K562 (cell line): ENCODE data around the gene TMPO. TPM values are rescaled to one million over a fixed set of nuclear protein-coding genes. Genes with fewer than 3 reads are reported as not detected.

Experiments
- BDP1 ChIP-seq: IDR thresholded peaks from 3 replicates; pipeline ENCODE4 v1.6.1; 2011; ENCODE audit not compliant: insufficient read length, insufficient read depth
- CBFA2T3 ChIP-seq: fragments of 450-650 bp; IDR thresholded peaks from 2 replicates; pipeline ENCODE4 v1.6.1; 2017
- E4F1 ChIP-seq: fragments of 250-450 bp; sonication (Bioruptor Pico); IDR thresholded peaks from 2 replicates; pipeline ENCODE4 v1.5.0; 2021; ENCODE audit warnings: mild to moderate bottlenecking, borderline replicate concordance
- FOXO4 ChIP-seq: fragments of 450-650 bp; formaldehyde crosslinking; IDR thresholded peaks from 2 replicates; pipeline ENCODE4 v1.4.0; 2020; ENCODE audit warnings: mild to moderate bottlenecking, moderate library complexity
- HIVEP1 ChIP-seq: fragments of 250-450 bp; sonication (Bioruptor Pico); IDR thresholded peaks from 2 replicates; pipeline ENCODE4 v1.4.0; 2020; ENCODE audit warnings: mild to moderate bottlenecking
- HNRNPLL ChIP-seq: fragments of 200-400 bp; formaldehyde crosslinking; IDR thresholded peaks from 2 replicates; pipeline ENCODE4 v1.6.1; 2017; ENCODE audit warnings: low read length, low read depth, mild to moderate bottlenecking; ENCODE audit not compliant: poor library complexity, severe bottlenecking
- MED1 ChIP-seq: sonication (generic); formaldehyde crosslinking; IDR thresholded peaks from 2 replicates; pipeline ENCODE4 v1.8.1; 2023; ENCODE audit warnings: missing genetic modification reagents, borderline replicate concordance
- MEF2D ChIP-seq: conservative IDR thresholded peaks from 2 replicates; pipeline ENCODE4 v1.6.1; 2016; ENCODE audit warnings: low read depth, missing genetic modification characterization, missing compliant biosample characterization
- MTA2 ChIP-seq: fragments of 450-650 bp; IDR thresholded peaks from 2 replicates; pipeline ENCODE4 v1.6.1; 2016; ENCODE audit warnings: low read depth
- OTX1 ChIP-seq: fragments of 450-650 bp; formaldehyde crosslinking; IDR thresholded peaks from 2 replicates; pipeline ENCODE4 v1.4.0; 2022; ENCODE audit warnings: mild to moderate bottlenecking
- PHB2 ChIP-seq: fragments of 450-650 bp; IDR thresholded peaks from 2 replicates; pipeline ENCODE4 v1.6.1; 2017; ENCODE audit warnings: low read depth
- PML ChIP-seq: IDR thresholded peaks from 2 replicates; pipeline ENCODE4 v1.6.1; 2012; ENCODE audit warnings: low read length, inconsistent platforms
- POLR2G ChIP-seq: fragments of 200-400 bp; formaldehyde crosslinking; IDR thresholded peaks from 2 replicates; pipeline ENCODE4 v1.6.1; 2017; ENCODE audit warnings: low read depth, mild to moderate bottlenecking, antibody characterized with exemption, low read length, moderate library complexity
- RNF2 ChIP-seq: sonication (generic); IDR thresholded peaks from 2 replicates; pipeline ENCODE4 v1.6.1; 2016
- TSHZ1 ChIP-seq: fragments of 250-450 bp; sonication (Bioruptor Pico); IDR thresholded peaks from 2 replicates; pipeline ENCODE4 v1.4.0; 2020; ENCODE audit warnings: mild to moderate bottlenecking, moderate library complexity
- ZBTB9 ChIP-seq: fragments of 450-650 bp; formaldehyde crosslinking; IDR thresholded peaks from 2 replicates; pipeline ENCODE4 v1.4.0; 2020; ENCODE audit warnings: mild to moderate bottlenecking, moderate library complexity
- ZKSCAN8 ChIP-seq: fragments of 200-800 bp; sonication (Bioruptor generic); IDR thresholded peaks from 2 replicates; pipeline ENCODE4 v1.6.1; 2016; ENCODE audit warnings: missing genetic modification characterization, missing compliant biosample characterization
- ZNF695 ChIP-seq: fragments of 450-650 bp; formaldehyde crosslinking; IDR thresholded peaks from 2 replicates; pipeline ENCODE4 v1.4.0; 2020; ENCODE audit warnings: mild to moderate bottlenecking, moderate library complexity
- ZNF740 ChIP-seq, 3 experiments: fragments of 200-800 bp in 1 of 3; sonication (Bioruptor generic) in 1 of 3; sonication (generic) in 1 of 3; formaldehyde crosslinking in 1 of 3; IDR thresholded peaks; 2 replicates each; pipeline versions ENCODE4 v1.6.1 to v1.8.0; 2016 to 2022; ENCODE audit warnings: mild to moderate bottlenecking in 2 of 3, missing compliant biosample characterization in 2 of 3, missing genetic modification characterization in 2 of 3, missing genetic modification reagents in 1 of 3
- polyA plus RNA-seq, 8 experiments: library from polyadenylated mRNA; depleted of rRNA in 4 of 8; stranded (reverse) in 5 of 8; unstranded in 3 of 8; fragments of >200 nt; fragmentation: Nextera tagmentation in 2 of 8; fragmentation: Illumina TruSeq in 1 of 8; extraction: Ambion mirVana in 2 of 8; extraction: Trizol in 1 of 8; gene quantifications; 2 replicates each; pipeline versions ENCODE4 v1.2.1 to v1.2.3, GENCODE V29; 2011 to 2014; ENCODE audit warnings: inconsistent platforms in 1 of 8, missing spikeins in 1 of 8
- total RNA-seq, 7 experiments: library from RNA; depleted of rRNA in 6 of 7; stranded (reverse); fragments of >200 nt in 6 of 7; fragmentation: Illumina TruSeq in 2 of 7; extraction: Trizol in 2 of 7; gene quantifications; 2 replicates each; pipeline versions ENCODE4 v1.2.1 to v1.2.3, GENCODE V29; 2011 to 2021; ENCODE audit warnings: low replicate concordance in 1 of 7

TMPO gene
- total and polyA plus RNA-seq, 9 of the 15 experiments (the other 6 are each of a cell fraction or from before 2014, with no cell fraction given), result 62.1 to 263 (median 182) TPM

- TF ChIP-seq FOXO4 (no peak), BDP1 (no peak), PHB2 (no peak), OTX1 (CRISPR knock-in tag) (no peak), ZBTB9 (no peak), TSHZ1 (no peak), ZNF695 (CRISPR knock-in tag) (no peak), MTA2 (no peak), MEF2D (no peak), HIVEP1 (no peak), ZNF740 (CRISPR knock-in tag; IDR thresholded peaks at IDR 0.05) (peak; percentile 17; the same call in 1 of the 2 replicates), ZNF740 (tag; IDR thresholded peaks at IDR 0.05) (no peak), PML (peak; percentile 84), CBFA2T3 (no peak), HNRNPLL (peak; percentile 66), RNF2 (peak; percentile 34; the same call in 1 of the 2 replicates), POLR2G (peak; percentile 100), E4F1 (no peak), MED1 (CRISPR knock-in tag) (no peak), ZKSCAN8 (no peak)
These were observed 78.1 kb downstream of the TMPO start, which contains the start of gene SLC25A3 (continued) for GRCh38 chr12:98593351-98594049.
